AG04449 (cell line): ENCODE measurements around the gene SLC6A16.

Experiments used
- CTCF ChIA-PET: fragments of 350-600 bp; formaldehyde crosslinking; extraction: SDS; loops from one replicate; lab custom pipeline; 2021; ENCODE audit warnings: antibody characterized with exemption; lab: Yijun Ruan, JAX
- POLR2A ChIA-PET: fragments of 400-600, 350-600 bp; formaldehyde crosslinking; extraction: SDS; loops from one replicate; lab custom pipeline; 2020; ENCODE audit warnings: antibody characterized with exemption, inconsistent platforms; lab: Yijun Ruan, JAX
- DNase-seq: peaks from one replicate; pipeline ENCODE4 v3.0.0-alpha.2; 2010; ENCODE audit warnings: low read depth, low spot score
- H3K4me3 ChIP-seq: 2 replicates; pipeline ENCODE4 v1.5.1; 2011; ENCODE audit warnings: low read depth, mild to moderate bottlenecking, control low read depth, low read length
- CTCF ChIP-seq: IDR thresholded peaks from one replicate; pipeline ENCODE4 v1.5.1; 2011; ENCODE audit warnings: mild to moderate bottlenecking, moderate library complexity, low read length, control low read depth, inconsistent platforms; ENCODE audit not compliant: insufficient read depth; ENCODE audit errors: missing control alignments

The SLC6A16 gene

GRCh38 chr19:49261602-49262001, 63.4 kb downstream of the SLC6A16 start:
- CTCF ChIA-PET, result interaction anchor here (1.2 to 2.3 kb wide), 2 partner anchors 36 to 40 kb away, joined by 5 to 8 read pairs; no protein-coding TSS in a partner anchor
- no peak for TF ChIP-seq CTCF
- POLR2A ChIA-PET, result no interaction called here
- no peak overlapping the region for H3K4me3 ChIP-seq
- DNase-seq, result no peak

GRCh38 chr19:49256691-49257090, 68.3 kb downstream of the SLC6A16 start:
- DNase-seq, result no peak
- H3K4me3 ChIP-seq, result no peak overlapping the region
- POLR2A ChIA-PET, result no interaction called here
- no peak for TF ChIP-seq CTCF
- CTCF ChIA-PET, result interaction anchor here (1.7 to 3.1 kb wide), 3 partner anchors 9 to 31 kb away, joined by 4 to 17 read pairs (median 6); no protein-coding TSS in a partner anchor

- no peak for TF ChIP-seq CTCF
- POLR2A ChIA-PET, result no interaction called here
- CTCF ChIA-PET, result interaction anchor here (1.1 to 3.1 kb wide), 5 partner anchors 8 to 30 kb away, joined by 3 to 17 read pairs (median 4); no protein-coding TSS in a partner anchor
- no peak for DNase-seq
- no peak overlapping the region for H3K4me3 ChIP-seq
Measured at GRCh38 chr19:49255674-49256073, 69.3 kb downstream of the SLC6A16 start.

GRCh38 chr19:49249933-49250332, 75.1 kb downstream of the SLC6A16 start:
- ChIA-PET POLR2A (no interaction called here), CTCF (interaction anchor here (1.1 to 2.9 kb wide), 2 partner anchors 24 to 41 kb away, joined by 4 to 15 read pairs; no protein-coding TSS in a partner anchor)
- TF ChIP-seq CTCF, result no peak

GRCh38 chr19:49247676-49248075, 77.3 kb downstream of the SLC6A16 start:
- ChIA-PET CTCF (interaction anchor here (1.3 to 1.6 kb wide), 3 partner anchors 12 to 80 kb away, joined by 4 to 7 read pairs (median 4); no protein-coding TSS in a partner anchor), POLR2A (no interaction called here)
- no peak overlapping the region for H3K4me3 ChIP-seq
- no peak for TF ChIP-seq CTCF
- no peak for DNase-seq

More at GRCh38 chr19:49249933-49250332, 75.1 kb downstream of the SLC6A16 start:
- no peak overlapping the region for H3K4me3 ChIP-seq
- DNase-seq, result no peak

GRCh38 chr19:49244256-49244655, 80.7 kb downstream of the SLC6A16 start:
- no peak for DNase-seq
- no peak for TF ChIP-seq CTCF
- ChIA-PET POLR2A (no interaction called here), CTCF (interaction anchor here (0.7 to 3.3 kb wide), 4 partner anchors 17 to 146 kb away, joined by 3 to 11 read pairs (median 3); no protein-coding TSS in a partner anchor)
- no peak overlapping the region for H3K4me3 ChIP-seq
